ENCODE data around the gene SSTR4. TPM values are rescaled to one million over a fixed set of nuclear protein-coding genes. Genes with fewer than 3 reads are reported as not detected.

SSTR4 gene
- total RNA-seq, 3 donors from 2014 or later = 0.19 TPM; not detected in 2

GRCh38 chr20:23010096-23010495, 25.0 kb upstream of the SSTR4 start:
- no peak for DNase-seq
- intact Hi-C loops (cut with DNase I, micrococcal nuclease) = no loop called here
- no peak for TF ChIP-seq CTCF (IDR thresholded peaks at IDR 0.05)

GRCh38 chr20:23011008-23011721, 23.9 kb upstream of the SSTR4 start:
- no peak for TF ChIP-seq CTCF (IDR thresholded peaks at IDR 0.05)
- no peak for ATAC-seq
- intact Hi-C loops (cut with DNase I, micrococcal nuclease) = no loop called here

More at GRCh38 chr20:23010096-23010495, 25.0 kb upstream of the SSTR4 start:
- H3K9me3 ChIP-seq = no peaks in the 10 kb centered on the region
- no peak for ATAC-seq
- H3K4me1 ChIP-seq (ENCODE audit: low read depth) = no peaks in the 10 kb centered on the region
- H3K4me3 ChIP-seq = no peak overlapping the region
- no peaks in the 10 kb centered on the region for H3K36me3 ChIP-seq (ENCODE audit: low read depth)

GRCh38 chr20:23013429-23013828, 21.7 kb upstream of the SSTR4 start:
- TF ChIP-seq CTCF (IDR thresholded peaks at IDR 0.05) = no peak
- Histone ChIP-seq H3K4me3 (no peak overlapping the region), H3K4me1 (ENCODE audit: low read depth) (no peaks in the 10 kb centered on the region), H3K9me3 (no peaks in the 10 kb centered on the region), H3K36me3 (ENCODE audit: low read depth) (no peaks in the 10 kb centered on the region)
- intact Hi-C loops (cut with DNase I, micrococcal nuclease) = no loop called here
- no peak for ATAC-seq
- DNase-seq = no peak

More at GRCh38 chr20:23011008-23011721, 23.9 kb upstream of the SSTR4 start:
- no peak for DNase-seq
- Histone ChIP-seq H3K36me3 (ENCODE audit: low read depth) (no peaks in the 10 kb centered on the region), H3K4me1 (ENCODE audit: low read depth) (no peaks in the 10 kb centered on the region), H3K9me3 (no peaks in the 10 kb centered on the region), H3K4me3 (no peak overlapping the region)

- no peaks in the 10 kb centered on the region for H3K9me3 ChIP-seq
- intact Hi-C loops (cut with DNase I, micrococcal nuclease) = no loop called here
- ATAC-seq = no peak
- no peak overlapping the region for H3K4me3 ChIP-seq
- no peak for TF ChIP-seq CTCF (IDR thresholded peaks at IDR 0.05)
- H3K36me3 ChIP-seq (ENCODE audit: low read depth) = no peaks in the 10 kb centered on the region
- no peak for DNase-seq
- H3K4me1 ChIP-seq (ENCODE audit: low read depth) = no peaks in the 10 kb centered on the region
Measured at GRCh38 chr20:23017516-23017915, 17.6 kb upstream of the SSTR4 start.

GRCh38 chr20:23018432-23018831, 16.7 kb upstream of the SSTR4 start:
- Histone ChIP-seq H3K9me3 (no peaks in the 10 kb centered on the region), H3K4me3 (no peak overlapping the region), H3K4me1 (ENCODE audit: low read depth) (no peaks in the 10 kb centered on the region), H3K36me3 (ENCODE audit: low read depth) (no peaks in the 10 kb centered on the region)
- ATAC-seq (no peak), DNase-seq (no peak)
- TF ChIP-seq CTCF (IDR thresholded peaks at IDR 0.05) = no peak
- intact Hi-C loops (cut with DNase I, micrococcal nuclease) = no loop called here
